Measurements from ENCODE around the gene TYW1.
"Not testable (repeated sequence)": the region's sequence is repeated elsewhere in the genome, so short reads cannot be mapped to it uniquely, and the experiment has no call there.

DNA sequence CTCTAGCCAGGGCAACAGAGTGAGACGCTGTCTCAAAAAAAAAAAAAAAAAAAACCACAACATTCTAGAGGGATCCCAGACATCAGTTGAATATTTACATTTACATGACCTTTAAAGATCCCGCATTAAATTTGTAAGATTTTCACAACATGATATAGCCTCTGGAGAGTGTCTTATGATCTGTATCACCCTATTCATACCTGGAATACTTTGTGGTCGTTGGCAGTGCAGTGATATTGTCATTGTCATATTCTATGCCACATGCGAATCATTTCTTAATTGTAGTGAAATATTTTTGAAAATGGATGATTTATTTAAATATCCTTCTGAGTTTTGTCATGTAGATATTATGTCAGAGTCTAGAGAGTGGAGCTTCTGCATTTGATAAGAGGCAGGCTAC is 212.0 kb downstream of the TYW1 start:
- TF ChIP-seq YY1 (IDR thresholded peaks at IDR 0.05; ENCODE audit: insufficient read depth, insufficient read length); ZNF274 (IDR thresholded peaks at IDR 0.05; ENCODE audit: low read depth, low read length); SUZ12 (IDR thresholded peaks at IDR 0.05; ENCODE audit: extremely low read depth, insufficient read depth, insufficient read length): not testable (repeated sequence)

Data from NT2/D1 (cell line).